GM18517 (cell line): ENCODE data around the gene XG.
"Not testable (repeated sequence)": the region's sequence is repeated elsewhere in the genome, so short reads cannot be mapped to it uniquely, and the experiment has no call there.

Source experiments
- ATAC-seq: cut with Tn5 transposase; IDR thresholded peaks from one replicate; pipeline ENCODE4 v1.9.1; 2021; ENCODE audit warnings: mild to moderate bottlenecking, moderate library complexity; ENCODE audit not compliant: unreplicated experiment

The XG gene

DNA sequence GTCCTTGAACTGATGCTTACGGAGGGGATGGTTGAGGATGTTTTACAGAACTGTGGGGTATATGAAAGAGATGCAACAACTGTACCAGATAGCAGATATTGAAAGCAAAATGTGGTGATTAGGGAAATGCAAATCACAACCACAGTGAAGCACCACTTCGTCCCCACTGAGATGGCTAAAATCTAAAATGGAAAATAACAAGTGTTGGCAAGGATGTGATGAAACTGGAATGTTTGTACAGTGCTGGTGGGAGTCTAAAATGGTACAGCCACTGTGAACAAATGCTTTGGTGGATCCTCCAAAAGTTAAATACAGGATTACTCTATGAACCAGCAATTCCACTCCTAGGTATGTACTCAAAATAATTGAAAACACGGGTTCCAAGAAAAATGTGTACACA, 22.9 kb downstream of the XG start:
- ATAC-seq, result no peak

DNA sequence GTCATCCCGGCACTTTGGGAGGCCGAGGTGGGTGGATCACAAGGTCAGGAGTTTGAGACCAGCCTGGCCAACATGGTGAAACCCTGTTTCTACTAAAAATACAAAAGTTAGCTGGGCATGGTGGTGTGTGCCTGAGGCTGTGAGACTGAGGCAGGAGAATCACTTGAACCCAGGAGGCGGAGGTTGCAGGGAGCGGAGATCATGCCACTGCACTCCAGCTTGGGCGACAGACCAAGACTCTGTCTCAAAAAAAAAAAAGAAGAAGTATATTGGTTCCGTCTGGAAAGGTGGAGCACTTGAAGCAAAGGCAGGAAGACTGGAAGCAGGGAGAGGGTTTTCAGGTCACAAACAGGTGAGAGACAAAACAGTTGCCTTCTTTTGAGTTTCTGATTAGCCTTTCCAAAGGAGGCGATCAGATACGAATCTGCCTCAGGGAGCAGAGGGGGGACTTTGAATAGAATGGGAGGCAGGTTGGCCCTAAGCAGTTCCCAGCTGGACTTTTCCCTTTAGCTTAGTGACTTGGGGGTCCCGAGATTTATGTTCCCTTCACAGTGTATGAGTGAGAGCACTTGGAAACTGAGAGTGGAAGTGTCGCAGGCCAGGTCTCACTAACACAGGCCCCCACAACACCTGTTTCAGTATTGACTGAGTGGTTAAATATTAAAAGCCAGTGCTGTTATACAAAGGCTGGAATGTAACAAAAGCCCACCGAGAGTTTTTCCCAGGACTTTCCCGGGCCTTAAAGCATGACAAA, 28.8 kb downstream of the XG start:
- not testable (repeated sequence) for ATAC-seq

DNA sequence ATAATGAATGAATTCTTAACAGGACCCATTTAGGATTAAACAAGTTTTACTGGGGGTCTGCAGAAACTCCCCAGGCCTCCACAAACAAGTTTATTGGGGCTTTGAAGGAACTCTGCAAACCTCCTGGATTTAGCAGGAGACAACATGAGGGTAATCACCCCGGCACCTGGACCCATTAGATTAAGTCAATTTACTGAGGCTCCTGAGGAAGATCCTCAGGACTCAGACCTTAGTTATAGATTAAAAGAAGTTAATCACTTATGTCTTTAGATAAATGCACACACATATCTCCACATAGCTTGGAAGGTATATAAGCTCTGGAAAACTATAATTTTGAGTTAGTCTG, 29.4 kb downstream of the XG start:
- ATAC-seq, result no peak

DNA sequence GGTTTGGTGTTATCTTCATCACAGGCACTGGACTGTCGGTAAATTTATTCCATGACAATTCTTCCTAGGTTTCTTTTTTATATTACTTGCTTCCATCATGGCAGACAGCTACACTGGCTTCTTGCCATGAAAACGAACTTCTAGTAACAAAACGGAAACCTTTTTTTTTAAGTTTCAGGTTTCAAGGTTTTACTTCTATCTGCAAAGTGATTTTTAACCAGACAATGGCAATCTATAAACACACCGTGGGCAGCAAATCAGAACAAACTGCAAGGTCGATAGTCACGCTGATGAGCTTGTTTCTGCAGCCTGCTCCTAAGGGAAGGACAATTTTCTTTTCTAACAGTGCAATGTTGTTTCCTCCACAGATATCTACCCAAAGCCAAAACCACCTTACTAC, 29.9 kb downstream of the XG start:
- peak; percentile 71 for ATAC-seq

DNA sequence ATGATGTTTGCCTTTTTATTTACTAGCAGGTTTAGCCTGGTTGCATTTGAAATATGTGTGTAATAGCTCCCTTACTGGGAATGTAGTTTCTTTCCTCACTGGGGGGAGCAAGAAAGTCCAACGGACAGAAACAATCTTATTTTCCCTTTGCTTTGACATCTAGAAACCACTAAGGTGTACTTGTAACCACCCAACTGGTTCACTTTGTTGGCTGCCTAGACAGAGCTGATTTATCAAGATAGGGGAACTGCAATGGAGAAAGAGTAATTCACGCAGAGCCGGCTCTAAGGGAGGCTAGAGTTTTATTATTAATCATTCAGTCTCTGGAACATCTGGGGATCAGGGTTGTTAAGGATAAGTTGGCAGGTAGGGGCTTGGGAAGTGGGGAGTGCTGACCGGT, 30.3 kb downstream of the XG start:
- no peak for ATAC-seq

DNA sequence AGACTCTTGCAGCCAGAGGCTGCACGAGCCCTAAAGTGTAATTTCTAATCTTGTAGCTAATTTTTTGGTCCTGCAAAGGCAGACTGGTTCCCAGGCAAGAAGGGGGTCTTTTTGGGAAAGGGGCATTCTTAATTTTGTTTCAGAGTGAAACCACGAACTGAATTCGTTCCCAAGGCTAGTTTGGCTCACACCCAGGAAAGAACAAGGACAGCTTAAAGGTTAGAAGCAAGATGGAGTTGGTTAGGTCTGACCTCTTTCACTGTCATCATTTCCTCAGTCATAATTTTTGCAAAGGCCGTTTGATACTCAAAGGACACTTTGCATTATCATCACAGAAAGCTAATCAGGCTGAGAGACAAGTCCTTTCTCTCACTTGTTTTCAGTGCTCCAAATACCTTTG, 30.9 kb downstream of the XG start:
- no peak for ATAC-seq

DNA sequence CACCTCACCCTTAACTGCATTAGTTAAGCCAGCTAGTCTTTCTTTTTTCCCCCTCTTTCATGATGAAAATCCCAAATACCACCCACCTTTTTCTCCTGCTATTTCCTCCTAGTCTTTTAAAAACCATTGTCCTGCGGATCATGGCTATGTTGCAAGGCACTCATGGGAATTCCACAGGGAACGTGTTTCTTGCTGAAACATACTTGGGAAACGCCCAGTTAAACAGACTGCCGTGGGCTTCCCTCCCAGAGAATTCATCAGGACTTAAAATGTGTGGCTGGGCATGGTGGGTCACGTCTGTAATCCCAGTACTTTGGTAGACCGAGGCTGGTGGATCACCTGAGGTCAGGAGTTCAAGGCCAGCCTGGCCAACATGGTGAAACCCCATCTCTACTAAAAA, 32.2 kb downstream of the XG start:
- ATAC-seq, result no peak

DNA sequence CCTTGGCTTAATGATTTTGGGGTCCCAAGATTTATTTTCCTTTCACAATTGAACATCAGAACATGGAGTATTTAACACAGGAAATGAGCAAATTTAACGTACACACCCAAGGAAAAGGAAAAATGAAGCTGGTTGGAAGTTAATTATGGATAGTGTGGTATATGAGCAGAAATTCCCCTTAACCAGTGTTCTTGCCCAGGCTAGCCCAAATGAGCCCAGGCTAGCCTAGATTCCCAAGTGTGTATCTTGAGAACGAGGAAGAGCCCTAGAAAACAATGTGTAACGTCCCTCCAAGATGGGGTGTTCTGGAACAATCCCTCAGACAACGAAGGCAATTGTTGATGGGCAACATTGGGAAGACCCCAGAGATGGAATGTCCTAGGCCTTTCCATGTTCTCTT, 33.7 kb downstream of the XG start:
- ATAC-seq, result no peak

DNA sequence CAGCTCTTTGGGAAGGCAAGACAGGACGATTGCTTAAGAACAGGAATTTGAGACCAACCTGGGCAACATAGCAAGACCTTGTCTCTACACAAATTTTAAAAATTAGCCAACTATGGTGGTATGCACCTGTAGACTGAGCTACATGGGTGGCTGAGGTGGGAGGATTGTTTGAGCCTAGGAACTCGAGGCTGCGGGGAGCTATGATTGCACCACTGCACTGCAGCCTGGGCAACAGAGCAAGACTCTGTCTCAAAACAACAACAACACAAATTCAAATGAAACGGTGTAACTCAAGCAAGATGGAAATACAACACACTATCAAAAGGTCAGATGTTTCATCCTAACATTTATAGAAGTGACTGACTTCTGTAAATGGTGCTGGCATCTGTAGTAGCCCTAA, 37.1 kb downstream of the XG start:
- ATAC-seq, result no peak

DNA sequence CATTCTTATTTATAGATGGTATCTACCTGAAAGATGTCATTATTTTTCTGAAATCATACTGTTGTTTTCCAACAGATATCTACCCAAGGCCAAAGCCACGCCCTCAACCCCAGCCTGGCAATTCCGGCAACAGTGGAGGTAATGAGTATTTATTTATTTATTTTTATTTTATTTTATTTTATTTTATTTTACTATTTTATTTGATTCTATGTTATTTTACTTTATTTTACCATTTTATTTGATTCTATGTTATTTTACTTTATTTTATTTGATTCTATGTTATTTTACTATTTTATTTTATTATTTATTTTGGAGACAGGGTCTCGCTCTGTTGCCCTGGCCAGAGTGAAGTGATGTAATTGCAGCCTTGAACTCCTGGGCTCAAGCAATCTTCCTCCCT, 37.7 kb downstream of the XG start:
- no peak for ATAC-seq

DNA sequence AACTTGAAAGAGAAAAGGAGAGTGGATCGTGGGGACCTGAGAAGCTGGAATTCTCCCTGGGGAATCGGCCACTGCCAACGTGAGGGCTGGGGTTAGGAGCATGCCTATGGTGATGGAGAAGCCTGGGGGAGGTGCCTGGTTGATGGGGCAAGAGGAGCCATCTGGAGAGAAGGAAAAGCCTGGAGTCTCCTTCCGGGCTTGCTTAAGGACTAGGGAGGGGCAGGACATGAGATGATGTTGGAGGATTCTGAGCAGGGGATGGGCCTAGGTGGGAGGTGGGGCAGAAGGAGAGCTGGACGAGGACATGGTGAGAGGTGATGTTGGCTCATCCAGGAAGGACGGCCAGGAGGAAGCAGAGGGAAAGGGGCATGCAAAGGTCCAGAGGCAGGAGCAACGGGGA, 41.9 kb downstream of the XG start:
- no peak for ATAC-seq

DNA sequence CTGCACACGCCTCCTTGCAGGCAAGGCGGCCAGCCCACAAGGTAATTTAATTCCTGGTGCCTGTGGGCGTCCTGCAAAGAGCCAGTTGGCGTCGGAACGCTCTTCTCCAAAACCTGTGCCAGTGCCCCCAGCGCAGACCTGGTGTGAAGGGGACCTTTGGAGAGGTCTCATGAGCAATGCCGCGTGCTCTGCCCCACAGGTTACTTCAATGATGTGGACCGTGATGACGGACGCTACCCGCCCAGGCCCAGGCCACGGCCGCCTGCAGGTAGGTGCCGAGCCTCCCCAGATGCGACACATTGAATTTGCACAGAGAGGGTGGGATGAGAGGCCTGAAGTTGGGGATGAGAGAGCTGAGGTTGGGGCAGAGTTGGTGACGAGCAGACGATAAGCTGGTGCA, 42.5 kb downstream of the XG start:
- ATAC-seq, result no peak

DNA sequence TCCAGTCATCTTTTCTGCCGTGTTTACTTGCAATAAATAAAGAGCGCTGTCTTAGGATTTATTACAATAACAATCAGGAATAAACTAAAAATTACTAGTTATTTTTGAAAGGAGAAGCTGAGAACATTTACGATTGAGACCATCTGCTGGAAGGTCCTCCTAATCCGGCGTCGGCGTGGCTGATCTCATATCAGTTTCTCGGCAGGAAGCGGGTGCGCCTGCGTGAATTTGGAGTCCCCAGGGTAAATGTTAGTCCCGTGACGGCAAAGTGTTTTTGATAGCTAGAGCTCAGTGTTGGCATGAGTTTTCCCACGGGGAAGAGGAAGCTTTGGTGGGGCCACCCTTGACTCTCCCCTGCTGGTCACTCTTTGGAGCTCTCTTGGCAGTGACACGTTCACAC, 45.0 kb downstream of the XG start:
- not testable (repeated sequence) for ATAC-seq

DNA sequence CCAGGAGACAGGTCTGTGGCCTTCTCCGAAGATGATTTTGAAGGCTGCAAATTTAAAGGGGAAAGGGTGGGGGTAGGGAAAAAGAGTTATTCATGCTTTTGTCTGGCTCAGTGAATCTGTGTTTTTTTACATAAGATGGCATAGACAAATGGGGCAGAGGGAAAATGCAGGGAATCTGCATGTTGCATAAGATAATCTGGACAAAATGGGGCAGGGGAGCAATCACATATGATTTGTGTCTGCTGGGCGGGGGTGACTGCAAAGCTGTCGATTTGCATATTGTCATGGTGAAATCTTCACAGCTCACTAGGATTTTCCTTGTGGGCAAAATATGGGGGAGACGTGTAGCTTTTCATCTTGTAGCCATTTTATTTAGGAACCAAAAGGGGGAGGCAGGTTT, 47.5 kb downstream of the XG start:
- ATAC-seq, result no peak

DNA sequence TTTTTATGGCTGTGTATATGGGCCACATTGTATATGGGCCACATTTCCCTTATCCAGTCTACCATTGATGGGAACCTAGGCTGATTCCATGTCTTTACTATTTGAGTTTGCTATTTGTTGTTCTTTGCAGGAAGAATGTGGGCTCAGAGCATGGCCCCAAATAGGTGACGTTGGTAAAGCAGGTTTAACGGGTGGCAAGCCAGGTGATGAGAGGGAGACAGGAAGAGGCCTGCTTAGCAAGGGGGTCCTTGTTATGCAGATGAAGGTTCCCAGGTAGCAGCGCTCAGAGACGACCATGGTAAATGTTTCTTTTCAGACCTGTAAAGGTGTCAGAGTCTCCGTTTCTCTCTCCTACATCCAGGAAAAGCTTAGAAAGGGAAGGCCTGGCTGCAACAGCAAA, 48.1 kb downstream of the XG start:
- not testable (repeated sequence) for ATAC-seq

DNA sequence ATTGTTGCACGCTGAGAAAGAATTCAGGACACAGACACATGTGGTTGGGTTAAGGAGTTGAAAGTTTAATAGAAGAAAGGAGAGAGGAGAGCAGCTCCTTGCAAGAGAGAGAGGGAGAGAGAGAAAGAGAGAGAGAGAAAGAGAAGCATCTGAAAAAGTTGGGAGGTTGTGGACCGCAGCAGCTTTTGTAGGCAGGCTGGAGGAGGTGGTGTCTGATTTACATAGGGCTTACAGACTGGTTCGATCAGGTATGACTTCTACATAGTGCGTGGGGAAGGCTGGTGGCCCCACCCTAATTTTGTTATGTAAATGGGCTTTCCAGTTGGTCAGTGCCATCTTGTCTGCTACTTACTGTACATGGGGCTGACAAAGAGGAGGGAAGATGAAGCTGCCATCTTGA, 49.4 kb downstream of the XG start:
- ATAC-seq, result no peak

DNA sequence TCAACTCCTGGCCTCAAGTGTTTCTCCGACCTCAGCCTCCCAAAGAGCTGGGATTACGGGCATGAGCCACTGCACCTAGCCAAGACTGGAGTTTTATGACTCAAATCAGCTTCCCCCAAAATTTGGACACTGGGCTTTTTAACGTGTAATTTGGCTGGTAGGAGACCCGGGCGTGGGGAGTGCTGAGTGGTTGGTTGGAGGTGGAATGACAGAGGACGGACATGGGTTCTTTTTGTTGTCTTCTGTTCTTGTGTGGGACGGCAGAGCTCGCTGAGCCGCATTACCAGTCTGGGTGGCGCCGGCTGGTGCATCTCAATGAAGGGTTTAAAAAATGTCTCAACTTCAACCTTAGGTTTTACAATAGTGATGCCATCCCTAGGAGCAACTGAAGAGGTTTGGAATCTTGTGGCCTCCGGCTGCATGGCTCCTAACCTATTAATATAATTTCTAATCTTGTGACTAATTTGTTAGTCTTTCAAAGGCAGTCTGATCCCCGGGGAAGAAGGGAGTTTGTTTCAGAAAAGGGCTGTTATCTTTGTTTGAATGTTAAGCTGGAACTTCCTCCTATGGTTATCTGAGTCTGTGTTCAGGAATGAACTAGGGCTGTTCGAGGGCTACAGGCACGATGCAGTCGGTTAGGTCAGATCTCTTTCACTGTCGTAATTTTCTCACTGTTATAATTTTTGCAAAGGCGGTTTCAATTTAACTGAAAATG, 50.7 kb downstream of the XG start:
- not testable (repeated sequence) for ATAC-seq

DNA sequence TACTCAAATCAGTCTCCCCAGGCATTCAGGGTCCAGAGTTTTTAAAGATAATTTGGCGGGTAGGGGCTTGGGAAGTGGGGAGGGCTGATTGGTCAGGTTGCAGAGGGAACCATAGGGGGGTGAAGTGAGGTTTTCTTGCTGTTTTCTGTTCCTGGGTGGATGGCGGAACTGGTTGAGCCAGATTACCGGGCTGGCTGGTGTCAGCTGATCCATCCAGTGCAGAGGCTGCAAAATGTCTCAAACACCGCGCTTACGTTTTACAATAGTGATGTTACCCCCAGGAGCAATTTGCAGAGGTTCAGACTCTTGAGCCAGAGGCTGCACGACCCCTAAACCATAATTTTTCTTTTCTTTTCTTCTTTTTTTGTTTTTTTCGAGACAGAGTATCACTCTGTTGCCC, 51.6 kb downstream of the XG start:
- ATAC-seq, result not testable (repeated sequence)

DNA sequence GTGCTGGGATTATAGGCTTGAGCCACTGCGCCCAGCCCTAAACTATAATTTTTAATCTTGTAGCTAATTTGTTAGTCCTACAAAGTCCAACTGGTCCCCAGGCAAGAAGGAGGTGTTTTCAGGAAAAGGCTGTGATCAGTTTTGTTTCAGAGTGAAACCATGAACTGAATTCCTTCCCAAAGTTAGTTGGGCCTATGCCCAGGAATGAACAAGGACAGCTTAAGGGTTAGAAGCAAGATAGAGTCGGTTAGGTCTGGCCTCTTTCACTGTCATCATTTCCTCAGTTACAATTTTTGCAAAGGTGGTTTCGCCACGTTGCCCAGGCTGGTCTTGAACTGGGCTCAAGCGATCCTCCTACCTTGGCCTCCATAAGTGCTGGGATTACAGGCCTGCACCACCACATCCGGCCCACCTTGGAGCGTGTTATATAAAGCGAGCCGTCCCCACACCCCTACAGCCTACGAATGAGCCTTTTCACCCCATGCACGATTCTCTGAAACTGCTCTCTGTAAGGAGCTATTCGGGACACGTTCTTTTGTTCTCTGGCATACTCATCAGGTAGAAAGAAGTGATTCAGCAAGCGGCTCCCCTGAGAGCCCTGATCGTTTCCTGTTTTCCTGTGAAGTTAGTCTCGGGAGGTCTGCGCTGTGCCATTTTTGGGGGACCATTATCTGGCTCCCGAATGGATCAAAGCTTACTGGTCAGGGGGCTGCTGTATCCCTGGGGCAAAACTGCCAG, 52.4 kb downstream of the XG start:
- not testable (repeated sequence) for ATAC-seq

DNA sequence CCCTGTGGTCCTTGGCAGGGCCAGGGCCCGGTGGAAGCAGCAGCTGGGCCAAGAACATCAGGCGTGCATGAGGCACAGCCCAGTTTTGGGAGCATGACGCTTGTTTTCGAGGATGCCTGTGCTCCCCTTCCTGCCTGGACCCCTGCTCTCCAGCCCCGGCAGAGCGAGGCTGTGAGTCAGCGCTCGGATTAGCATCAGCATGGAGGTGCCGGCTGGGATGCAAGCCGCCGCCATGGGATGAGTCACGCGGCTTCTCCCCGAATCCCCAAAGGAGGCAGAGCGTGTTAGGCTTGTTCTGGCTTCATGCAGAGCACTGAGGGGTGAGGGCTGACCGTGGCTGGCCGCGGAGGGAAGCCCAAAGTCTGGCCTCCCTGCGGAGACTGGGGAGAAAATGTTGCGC, 53.0 kb downstream of the XG start:
- not testable (repeated sequence) for ATAC-seq

DNA sequence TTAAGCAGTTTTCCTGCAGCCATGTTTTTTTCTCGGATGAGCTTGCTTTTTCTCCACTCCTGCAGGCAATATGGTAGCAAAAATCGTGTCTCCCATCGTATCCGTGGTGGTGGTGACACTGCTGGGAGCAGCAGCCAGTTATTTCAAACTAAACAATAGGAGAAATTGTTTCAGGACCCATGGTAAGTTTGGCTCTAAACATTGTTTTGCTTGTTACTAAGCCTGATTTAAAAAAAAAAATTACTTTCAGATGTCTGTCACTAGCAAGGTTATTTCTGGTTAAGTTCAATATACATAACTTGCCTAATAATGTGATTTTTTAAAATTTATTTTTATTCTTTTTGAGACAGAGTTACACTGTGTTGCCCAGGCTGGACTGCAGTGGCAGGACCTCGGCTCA, 59.4 kb downstream of the XG start:
- no peak for ATAC-seq
